GM18909 (cell line): Measurements from ENCODE around the gene L3MBTL1.

Experiments
- ATAC-seq: cut with Tn5 transposase; IDR thresholded peaks from one replicate; pipeline ENCODE4 v1.9.1; 2021; ENCODE audit warnings: mild to moderate bottlenecking; ENCODE audit not compliant: unreplicated experiment, poor library complexity

L3MBTL1 gene

GRCh38 chr20:43554369-43554768 is 46.9 kb downstream of the L3MBTL1 start:
- no peak for ATAC-seq

GRCh38 chr20:43558412-43559146 is 51.1 kb downstream of the L3MBTL1 start, which contains the start of gene SGK2:
Gene SGK2 (plus strand): TSS chr20:43559027. CDS start chr20:43566496, 7,469 bp downstream.
- ATAC-seq = no peak

GRCh38 chr20:43559147-43559987 is 51.9 kb downstream of the L3MBTL1 start:
- no peak for ATAC-seq

- no peak for ATAC-seq
Observed at GRCh38 chr20:43560974-43561373, 53.5 kb downstream of the L3MBTL1 start.

GRCh38 chr20:43563429-43563828 is 55.9 kb downstream of the L3MBTL1 start:
- ATAC-seq = no peak

- ATAC-seq = no peak
Observed at GRCh38 chr20:43563991-43564390, 56.5 kb downstream of the L3MBTL1 start.

- ATAC-seq = no peak
Observed at GRCh38 chr20:43564455-43564854, 57.0 kb downstream of the L3MBTL1 start.

- no peak for ATAC-seq
Observed at GRCh38 chr20:43564993-43565757, 57.7 kb downstream of the L3MBTL1 start.

GRCh38 chr20:43565758-43566104 is 58.2 kb downstream of the L3MBTL1 start:
- no peak for ATAC-seq

GRCh38 chr20:43567477-43567876 is 60.0 kb downstream of the L3MBTL1 start:
- ATAC-seq = no peak

GRCh38 chr20:43568706-43569105 is 61.2 kb downstream of the L3MBTL1 start:
- no peak for ATAC-seq

GRCh38 chr20:43569282-43569681 is 61.8 kb downstream of the L3MBTL1 start:
- no peak for ATAC-seq

GRCh38 chr20:43570496-43570895 is 63.0 kb downstream of the L3MBTL1 start:
- ATAC-seq = no peak

GRCh38 chr20:43571310-43571709 is 63.8 kb downstream of the L3MBTL1 start:
- ATAC-seq = no peak

- no peak for ATAC-seq
Observed at GRCh38 chr20:43571771-43572170, 64.3 kb downstream of the L3MBTL1 start.

GRCh38 chr20:43572891-43573290 is 65.4 kb downstream of the L3MBTL1 start:
- ATAC-seq = no peak

- ATAC-seq = no peak
Observed at GRCh38 chr20:43576108-43576507, 68.6 kb downstream of the L3MBTL1 start.

- no peak for ATAC-seq
Observed at GRCh38 chr20:43579861-43580793, 72.6 kb downstream of the L3MBTL1 start.

- no peak for ATAC-seq
Observed at GRCh38 chr20:43583133-43583864, 75.8 kb downstream of the L3MBTL1 start.
